T-helper 9 cell (primary cell): ENCODE results near the gene SLFN5.
"Not testable (repeated sequence)": the region's sequence is repeated elsewhere in the genome, so short reads cannot be mapped to it uniquely, and the experiment has no call there.

Experiments
- DNase-seq: peaks from one replicate; pipeline ENCODE4 v3.0.0-alpha.2; 2020
- total RNA-seq, 2 donors: gene quantifications; one replicate each; lab custom pipeline; 2026; lab: John Stamatoyannopoulos, UW

Gene SLFN5
- total RNA-seq, result 212 to 631 reads per million in 2 donors

DNA sequence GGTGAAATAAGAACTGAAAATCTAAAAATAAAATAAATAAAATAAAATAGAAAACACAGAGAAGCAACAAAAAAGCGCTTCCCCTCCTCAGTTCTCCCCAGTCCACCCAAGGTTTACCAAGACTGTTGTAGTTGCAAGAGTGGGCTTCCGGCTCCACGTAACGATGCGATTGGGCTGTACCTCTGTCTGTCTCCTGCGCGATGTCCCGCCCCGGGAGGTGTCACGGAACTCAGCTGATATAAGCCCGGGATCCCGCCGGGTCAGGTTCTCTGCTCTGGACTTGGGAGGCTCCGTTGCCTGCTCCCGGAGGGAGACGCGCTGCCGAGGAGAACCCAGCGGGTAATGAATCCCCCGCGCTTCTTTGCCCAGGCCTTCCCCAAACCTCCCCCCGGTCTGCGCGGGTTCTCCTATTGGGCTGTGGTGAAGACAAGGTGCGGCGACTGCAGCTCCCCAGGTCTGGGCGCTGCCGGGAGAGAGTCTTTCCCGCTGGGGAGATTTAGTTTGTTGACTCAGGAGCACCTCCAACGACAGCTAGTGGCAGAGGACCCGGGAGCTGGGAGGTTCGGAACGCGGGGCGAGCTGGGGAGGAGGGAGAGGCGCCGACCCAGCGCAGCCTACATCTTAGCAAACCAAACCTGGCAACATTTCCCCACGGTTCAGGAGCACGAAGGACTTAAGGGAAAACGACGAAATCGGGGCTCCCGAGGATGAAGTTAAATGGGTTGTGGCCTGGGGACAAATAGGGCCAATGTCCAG is at the start of gene SLFN5:
SLFN5 (plus strand) TSS at position 268 of the 756 bp plus-strand sequence. CDS start 15,619 bp downstream, outside the sequence.
- DNase-seq, result peak; percentile 90

DNA sequence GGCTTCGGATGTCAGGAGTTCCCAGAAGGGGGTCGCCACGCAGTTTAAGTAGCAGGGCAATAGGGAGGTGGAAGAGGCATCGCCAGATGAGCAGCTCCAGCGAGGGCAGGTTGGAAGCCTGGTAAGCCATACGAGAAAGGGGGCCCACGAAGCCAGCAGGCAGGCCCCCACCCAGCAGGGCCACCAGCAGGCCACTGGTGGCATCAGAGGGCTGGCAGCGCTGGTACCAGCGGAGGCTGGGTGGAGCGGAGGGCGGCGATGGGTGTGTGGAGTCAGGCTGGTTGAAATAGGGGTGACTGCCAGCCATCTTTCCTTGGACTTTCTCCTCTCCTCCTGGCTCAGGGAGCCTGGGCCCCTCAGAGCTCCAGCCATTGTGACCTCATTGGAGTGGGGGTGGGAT is 48.9 kb upstream of the SLFN5 start, which contains the start of gene SLC35G3:
SLC35G3 (minus strand) TSS at position 393 of the 400 bp plus-strand sequence; CDS start at position 307, 86 bp downstream.
- DNase-seq, result not testable (repeated sequence)

DNA sequence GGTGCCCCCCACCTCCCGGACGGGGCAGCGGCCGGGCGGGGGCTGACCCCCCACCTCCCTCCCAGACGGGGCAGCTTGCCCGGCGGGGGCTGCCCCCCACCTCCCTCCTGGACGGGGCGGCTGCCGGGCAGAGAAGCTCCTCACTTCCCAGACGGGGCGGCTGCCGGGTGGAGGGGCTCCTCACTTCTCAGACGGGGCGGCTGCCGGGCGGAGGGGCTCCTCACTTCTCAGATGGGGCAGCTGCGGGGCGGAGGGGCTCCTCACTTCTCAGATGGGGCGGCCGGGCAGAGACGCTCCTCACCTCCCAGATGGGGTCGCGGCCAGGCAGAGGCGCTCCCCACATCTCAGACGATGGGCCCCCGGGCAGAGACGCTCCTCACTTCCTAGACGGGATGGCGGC is 47.8 kb upstream of the SLFN5 start:
- not testable (repeated sequence) for DNase-seq

DNA sequence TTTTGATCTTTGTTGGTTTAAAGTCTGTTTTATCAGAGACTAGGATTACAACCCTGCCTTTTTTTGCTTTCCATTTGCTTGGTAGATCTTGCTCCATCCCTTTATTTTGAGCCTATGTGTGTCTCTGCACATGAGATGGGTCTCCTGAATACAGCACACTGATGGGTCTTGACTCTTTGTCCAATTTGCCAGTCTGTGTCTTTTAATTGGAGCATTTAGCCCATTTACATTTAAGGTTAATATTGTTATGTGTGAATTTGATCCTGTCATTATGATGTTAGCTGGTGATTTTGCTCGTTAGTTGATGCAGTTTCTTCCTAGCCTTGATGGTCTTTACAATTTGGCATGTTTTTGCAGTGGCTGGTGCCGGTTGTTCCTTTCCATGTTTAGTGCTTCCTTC is 40.3 kb upstream of the SLFN5 start:
- DNase-seq, result not testable (repeated sequence)

DNA sequence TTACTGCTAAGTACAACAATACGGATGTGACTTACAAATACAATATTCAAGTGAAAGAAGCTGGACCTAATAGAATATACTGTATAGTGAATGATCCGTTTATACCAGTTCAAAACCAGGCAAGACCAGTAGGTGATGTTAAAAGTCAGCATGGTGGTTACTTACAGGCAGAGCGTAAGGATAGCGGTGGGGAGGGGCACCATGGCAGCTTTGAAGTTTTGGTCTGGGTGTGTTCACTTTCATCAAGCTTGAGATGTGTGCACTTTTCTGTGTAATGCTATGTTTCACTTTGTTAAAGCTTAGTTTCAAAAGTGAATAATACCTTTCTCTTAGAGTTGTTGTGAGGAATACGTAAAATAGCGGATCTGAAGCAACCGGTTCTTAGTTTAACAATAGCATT is 32.1 kb upstream of the SLFN5 start:
- DNase-seq, result no peak

DNA sequence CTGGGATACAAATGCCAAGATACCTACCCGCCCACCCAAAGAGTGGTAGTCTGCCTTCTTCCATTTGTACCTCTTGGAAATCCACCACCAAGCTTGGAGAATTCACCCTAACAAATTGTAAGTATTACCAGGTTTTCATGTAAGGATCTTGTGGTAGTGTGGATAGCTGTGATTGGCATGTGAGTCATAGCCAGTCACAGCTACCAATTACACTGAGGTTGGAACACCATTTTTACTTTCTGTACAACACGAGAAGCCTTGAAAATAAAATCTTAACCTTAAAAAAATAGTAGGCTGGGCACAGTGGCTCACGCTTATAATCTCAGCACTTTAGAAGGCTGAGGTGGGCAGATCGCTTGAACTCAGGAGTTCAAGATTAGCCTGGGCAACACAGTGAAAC is 30.2 kb upstream of the SLFN5 start:
- no peak for DNase-seq

DNA sequence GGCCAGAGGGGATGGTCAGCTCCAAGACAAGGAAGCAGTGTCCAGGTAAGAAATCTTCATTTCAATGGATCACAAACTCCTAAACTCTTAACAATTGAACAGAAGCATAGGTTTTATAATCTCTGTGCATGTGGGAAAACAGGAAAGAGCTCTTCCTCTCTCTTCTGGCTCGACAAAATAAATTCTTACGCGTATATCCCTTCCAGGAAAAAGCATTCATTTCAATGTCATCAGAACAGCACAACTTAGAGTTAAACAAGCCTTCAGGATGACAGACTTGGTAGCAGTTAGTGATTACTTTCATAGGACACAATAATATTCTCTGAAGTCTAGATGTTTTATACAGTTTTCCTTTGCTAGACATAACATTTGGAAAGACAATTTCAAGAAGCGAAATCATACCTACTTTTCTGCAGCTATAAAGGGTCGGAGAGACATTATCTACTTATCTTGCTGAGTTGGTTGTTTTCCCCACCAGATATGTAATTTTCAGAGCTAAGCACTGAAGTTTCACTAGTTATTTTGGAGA is 29.4 kb upstream of the SLFN5 start:
- no peak for DNase-seq

DNA sequence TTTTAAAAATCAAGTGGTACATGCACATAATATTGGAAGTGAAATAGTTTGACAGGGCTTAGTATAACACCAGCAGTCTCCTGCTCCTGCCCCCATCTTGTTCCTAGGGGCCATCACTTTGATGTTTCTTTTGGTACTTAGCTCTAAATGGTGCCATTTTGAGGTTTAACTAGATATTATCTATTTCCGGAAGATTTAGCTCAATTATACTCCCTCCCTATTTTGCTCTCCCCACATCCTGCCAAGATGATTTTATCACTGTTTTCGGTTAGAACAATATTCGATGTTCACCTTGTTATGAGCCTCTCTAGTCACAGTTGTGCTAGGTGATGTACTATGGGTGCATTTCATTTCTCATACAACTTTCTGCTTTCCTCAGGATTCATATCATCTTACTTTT is 28.7 kb upstream of the SLFN5 start:
- DNase-seq, result peak; percentile 7

DNA sequence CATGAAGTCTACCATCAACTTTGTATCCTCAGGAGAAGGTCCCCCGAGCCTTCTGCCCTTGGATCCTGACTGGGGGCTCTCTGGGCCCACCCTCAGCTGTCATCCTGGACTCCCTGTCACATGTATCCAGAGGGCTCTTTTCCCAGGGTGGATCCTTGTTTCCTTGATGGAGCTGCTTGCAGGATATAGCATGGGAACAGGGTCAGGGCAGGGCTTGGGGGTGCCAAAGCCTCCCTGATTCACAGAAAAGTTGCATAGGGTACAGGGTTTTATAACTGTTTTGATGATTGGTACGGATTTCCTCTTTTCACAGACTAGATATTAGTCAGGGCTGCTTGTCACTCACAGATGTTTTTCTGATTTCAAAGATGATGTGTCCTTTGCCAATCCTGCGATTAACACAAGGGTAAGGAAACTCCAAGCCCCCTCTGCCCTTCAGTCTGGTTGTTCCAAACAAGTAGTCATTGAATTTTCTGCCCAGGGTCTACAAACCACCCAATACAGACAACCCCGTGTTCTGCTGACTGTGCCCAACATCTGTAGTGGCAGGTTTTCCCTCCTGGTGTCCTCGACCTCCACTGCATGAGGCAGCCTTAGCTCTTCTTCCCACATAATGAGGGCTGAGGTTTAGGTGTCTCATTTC is 28.1 kb upstream of the SLFN5 start:
- peak; percentile 7 for DNase-seq

DNA sequence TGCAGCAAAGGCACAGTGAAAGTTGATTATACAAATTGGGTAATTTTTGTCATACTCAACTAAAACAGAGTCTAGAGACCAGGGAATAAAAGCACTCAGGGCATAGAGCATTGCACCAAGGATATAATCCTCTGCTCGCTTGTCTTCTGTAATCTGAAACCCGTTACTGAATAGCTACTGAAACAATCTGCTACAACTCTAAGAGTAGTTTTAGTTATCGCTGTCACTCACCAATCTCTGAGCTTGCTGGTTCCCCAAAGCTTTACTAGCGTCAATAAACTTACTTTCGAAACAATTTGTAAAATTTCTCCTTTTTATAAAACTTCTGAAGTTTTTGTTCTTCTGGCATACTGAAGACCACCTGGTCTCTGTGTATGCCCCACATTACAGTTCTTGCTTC is 25.8 kb upstream of the SLFN5 start:
- DNase-seq, result no peak

DNA sequence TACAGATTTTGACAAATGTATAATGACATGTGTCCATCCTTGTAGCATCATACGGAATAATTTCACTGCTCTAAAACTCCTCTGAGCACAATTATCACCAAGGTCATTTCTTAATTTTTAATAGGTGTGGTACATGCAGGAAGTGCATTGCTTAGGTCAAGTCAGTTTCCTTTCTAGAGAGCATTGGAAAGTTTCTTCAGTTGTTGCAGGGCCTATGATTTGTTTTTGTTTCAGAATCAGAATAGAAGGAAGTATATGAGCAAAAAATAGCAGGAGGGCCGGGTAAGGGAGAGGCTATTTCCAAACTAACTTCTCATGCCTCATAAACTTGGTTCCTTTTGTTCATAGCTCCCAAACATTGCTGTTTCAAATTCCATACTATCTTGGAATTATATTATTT is 24.0 kb upstream of the SLFN5 start:
- no peak for DNase-seq

DNA sequence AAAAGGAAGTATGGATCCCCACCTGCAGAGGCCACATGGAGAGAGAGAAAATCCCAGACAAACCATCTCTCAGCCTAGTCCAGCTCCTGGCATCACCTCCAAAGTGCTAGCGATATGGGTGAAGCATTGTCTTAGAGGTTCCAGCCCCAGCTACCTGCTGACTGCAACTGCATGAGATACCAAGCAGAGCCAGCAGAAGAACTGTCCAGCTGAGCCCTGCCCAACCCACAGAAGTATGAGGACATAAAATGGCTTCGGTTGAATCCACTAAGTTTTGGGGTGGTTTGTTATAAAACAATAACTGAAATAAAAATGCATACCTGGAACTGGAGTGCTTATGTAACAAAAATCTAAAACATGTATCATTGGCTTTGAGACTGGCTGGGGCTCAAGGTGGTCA is 20.4 kb upstream of the SLFN5 start:
- no peak for DNase-seq

DNA sequence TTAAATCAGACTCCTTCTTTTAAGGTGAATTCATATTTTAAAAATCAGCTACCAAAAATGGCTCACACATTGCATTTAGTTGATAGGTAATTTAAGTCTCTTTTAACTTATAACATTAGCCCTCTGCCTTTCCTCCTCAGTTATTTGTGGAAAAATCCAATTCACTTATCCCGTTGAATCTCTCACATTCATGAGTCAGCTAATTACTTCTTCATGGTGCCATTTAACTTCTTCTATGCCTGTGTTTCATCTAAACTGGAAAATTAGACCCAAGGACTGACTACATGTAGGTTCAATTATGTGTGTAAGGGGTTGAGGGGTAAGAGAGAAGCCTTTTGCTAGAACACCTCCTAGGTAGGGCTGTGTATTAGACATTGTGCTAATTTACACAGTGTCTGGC is 18.4 kb upstream of the SLFN5 start:
- DNase-seq, result no peak

DNA sequence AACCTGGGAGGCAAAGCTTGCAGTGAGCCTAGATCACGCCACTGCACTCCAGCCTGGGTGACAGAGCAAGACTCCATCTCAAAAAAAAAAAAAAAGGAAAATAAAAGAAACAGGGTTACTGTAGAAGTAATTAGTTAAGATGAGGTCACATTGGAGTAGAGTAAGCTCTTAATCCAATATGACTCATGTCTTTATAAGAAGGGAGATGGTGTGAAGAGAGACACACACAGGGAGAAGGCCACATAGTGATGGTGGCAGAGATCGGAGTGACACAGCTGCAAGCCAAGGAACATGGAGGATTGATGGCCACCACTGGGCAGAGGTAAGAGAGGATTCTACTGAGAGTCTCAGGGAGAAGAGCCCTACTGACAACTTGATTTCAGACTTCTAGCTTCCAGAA is 15.3 kb upstream of the SLFN5 start:
- DNase-seq, result no peak

DNA sequence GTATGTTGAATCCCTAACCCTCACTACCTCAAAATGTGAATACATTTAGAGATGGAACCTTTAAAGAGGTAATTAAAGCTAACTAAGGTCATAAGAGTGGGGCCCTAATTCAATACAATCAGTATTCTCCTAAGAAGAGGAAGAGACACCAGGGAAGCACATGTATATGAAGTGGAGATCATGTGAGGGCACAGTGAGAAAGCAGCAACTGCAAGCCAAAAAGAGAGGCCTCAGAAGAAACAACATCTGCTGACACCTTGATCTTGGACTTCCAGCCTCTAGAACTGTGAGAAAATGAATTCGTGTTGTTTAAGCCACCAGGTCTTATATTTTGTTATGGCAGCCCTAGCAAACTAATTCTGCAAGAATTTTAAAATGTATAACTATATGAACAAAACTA is 13.2 kb upstream of the SLFN5 start:
- DNase-seq, result no peak

DNA sequence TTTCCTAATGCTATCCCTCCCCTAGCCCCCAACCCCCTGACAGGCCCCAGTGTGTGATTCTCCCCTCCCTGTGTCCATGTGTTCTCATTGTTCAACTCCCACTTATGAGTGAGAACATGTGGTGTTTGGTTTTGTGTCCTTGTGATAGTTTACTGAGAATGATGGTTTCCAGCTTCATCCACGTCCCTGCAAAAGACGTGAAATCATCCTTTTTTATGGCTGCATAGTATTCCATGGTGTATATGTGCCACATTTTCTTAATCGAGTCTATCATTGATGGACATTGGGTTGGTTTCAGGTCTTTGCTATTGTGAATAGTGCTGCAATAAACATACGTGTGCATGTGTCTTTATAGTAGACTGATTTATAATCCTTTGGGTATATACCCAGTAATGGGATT is 8.6 kb upstream of the SLFN5 start:
- DNase-seq, result not testable (repeated sequence)

DNA sequence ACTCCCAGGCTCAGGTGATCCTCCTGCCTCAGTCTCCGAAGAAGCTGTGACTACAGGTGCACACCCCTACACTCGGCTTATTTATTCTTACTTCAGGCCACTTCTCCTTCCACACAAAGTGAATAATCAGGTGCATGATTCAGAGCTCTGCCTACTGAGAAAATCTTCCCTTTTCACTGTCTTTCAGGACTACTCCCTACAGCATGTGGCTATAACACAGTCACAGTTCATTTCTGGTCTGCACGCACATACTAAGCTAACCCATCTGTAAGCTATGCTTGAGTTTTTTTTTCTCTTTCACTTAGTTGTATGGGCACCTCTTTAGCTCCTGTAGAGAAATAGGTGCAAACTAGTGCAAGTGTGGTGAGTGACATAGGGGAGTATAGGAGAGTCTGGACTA is 7.6 kb upstream of the SLFN5 start:
- no peak for DNase-seq

DNA sequence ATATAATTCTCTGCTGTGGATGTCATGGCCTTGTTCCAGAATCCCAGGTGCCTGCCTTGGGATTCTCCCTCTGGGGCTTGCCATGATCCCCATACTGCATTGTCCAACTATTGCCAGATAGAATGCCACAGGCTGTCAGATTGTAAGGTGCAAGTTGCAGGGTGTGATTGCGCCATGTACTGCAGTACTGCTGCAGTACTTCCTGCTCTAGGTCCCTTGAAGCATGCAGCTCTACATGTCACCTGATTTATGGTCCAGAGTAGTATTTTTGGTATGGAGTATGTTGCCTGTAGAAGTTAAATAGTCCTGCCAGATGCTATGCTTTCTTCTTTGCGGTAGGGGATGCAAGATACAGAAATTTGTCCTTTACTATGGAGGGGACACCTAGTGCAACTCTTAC is 7.0 kb upstream of the SLFN5 start:
- DNase-seq, result no peak

DNA sequence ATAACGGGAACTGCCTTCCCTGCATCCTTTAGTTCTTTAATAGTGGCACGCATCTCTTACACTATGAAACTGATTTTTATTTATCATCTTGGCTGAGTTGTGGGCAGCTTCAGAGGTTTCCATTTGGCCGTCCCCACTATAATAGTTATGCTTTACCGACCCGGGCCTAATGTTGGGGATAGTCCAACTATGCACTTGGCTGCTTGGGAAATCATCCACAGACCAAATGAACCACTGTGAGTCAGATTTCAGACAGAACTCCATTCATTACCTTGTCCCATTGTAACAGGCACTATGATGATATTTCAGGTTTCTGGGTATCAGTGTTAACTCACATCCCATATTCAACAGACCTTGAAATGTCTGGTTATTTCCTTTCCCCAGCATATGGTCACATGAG is 6.1 kb upstream of the SLFN5 start:
- no peak for DNase-seq

DNA sequence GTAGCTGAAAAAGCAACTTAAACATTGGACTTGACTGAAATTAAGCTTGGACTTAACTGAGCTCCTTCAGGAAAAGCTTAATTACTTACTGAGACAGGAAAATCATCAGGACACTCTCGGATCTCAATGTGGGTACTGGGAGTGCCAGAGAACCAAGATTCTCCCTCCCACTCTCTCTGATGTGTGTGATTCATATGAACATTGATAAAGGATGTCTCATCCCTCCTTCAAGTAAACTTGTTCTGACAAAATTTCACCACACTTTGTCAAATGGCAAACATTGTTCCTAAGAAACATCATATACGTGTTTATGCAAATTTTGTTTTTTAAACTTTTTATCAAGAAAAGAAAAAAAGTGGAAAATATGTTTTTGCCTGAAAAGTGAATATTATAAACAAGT is 4.1 kb upstream of the SLFN5 start:
- DNase-seq, result no peak

DNA sequence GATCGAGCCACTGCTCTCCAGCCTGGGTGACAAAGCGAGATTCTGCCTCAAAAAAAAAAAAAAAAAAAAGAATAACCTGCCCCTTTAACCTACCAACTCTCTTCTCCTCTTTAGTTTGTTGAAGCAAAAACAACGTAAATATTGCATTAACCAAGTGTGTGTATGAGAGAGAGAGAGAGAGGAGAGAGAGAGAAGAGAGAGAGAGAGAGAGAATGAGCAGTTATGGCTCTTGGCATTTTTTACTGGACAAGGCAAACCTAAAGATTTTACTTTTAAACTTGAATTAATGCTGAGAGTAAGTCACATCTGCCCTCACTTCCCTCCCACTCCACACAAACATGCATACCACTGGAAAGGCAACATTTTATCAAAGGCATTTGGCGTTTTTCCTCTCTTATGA is 3.0 kb upstream of the SLFN5 start:
- no peak for DNase-seq

DNA sequence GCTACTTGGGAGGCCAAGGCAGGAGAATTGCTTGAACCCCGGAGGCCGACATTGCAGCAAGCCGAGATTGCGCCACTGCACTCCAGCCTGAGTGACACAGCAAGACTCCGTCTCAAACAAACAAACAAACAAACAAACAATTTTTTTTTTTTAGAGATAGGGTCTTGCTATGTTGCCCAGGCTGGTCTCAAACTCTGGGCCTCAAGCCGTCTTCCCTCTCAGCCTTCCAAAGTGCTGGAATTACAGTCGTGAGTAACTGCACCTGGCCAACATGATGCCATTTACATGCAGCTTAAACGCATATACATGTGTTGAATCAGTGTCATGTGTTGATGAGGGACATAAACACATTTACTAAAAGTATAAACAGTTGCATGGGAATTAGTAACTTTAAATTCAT is 2.0 kb upstream of the SLFN5 start:
- no peak for DNase-seq

DNA sequence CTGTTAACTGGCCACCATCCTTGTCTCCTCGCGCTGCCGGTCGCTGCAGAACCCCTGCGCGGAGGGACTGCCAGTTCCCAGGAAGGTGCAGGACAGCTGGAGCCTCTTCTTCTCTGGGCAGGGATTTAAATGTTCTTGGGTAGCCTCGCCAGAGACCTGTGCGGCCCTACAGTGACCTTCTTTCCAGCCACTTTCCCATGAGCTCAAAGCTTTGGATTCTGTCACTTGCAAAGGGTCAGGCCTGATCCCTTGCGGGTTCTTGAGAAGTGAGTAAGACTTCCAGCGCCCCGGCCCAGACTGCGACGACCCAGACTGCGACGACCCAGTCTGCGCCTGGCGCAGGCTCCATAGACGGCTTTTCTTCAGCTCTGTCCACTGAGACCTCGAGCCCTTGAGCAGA is 1.4 kb upstream of the SLFN5 start:
- peak; percentile 33 for DNase-seq

DNA sequence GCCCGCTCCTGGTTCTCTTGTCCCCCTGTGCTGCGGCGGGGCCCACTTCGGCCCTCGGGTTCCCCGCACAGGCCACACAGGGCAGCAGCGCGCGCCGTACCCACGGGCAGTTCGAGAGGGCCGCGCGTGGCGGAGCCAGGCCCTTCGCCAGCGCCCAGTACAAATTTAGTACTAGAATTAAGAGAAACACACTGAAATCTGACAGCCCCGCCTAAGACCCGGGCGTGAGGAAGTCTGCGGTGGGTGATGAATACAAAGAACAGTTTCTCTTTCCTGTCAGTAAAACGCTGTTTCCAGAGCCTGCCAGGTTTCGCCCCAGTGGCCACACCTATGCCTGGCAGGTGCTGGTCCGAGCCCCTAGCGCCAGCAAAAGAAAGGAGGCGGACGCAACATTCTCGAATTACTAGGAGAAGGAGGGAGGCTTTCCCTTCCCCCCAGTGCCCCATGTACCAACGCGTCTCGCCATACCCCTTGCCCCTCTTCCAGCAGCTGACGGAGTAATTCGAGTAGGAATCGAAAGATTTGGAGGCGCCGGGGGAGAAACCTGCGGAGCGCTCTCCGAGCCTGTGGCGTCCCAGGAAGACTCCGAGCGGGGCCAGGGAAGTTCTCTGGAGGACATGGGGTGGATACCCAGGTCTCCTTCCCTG is 591 bp upstream of the SLFN5 start:
- DNase-seq, result peak; percentile 72
